ENCODE measurements around the gene ADARB2. TPM values are rescaled to one million over a fixed set of nuclear protein-coding genes. Genes with fewer than 3 reads are reported as not detected.

ADARB2 gene
- total and polyA plus RNA-seq, 2 experiments from 2014 or later, result 2.0 to 5.0 TPM

DNA sequence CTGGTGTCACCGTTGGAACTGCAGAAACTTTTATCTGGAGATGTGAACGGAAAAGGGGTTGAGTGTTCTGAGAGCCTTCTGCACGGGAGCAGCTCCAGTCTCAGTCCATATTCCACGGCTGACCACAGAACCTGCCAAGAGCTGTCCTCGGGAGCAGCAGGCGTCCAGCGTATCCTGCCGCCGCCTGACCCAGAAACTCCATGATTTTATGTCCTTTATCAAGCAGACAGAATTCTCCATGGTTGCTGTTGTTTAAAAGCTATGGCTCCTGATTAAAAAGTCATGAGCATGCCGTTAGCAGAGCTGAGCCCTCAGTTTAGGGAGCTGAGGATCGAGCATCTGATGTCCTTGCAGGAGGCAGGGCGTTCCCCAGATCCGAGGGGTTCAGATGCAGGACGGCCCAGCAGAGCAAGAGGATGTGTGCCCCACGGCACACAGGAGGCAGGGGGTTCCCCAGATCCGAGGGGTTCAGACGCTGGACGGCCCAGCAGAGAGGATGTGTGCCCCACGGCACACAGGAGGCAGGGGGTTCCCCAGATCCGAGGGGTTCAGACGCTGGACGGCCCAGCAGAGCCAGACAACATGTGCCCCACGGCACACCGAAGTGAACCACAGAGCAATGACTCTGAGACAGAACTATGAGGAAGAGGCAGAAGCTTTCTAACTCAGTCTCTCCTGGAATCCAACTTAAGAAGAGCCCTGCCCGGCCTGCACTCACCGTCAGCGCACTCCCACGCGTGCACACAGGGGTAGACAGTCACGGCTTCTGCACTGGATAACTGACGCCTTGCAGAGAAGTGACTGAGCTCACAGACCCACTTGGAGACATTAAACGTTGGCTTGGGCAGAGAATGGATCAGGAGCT lies 584.7 kb downstream of the ADARB2 start:
- no peaks in the 10 kb centered on the region for H3K27me3 ChIP-seq (ENCODE audit: insufficient read depth)
- no peaks in the 10 kb centered on the region for H3K36me3 ChIP-seq (ENCODE audit: insufficient read depth)
- Mint-ChIP-seq H3K27ac (no peak overlapping the region), H3K9me3 (peaks cover 3% of the 10 kb centered on the region; the same call in 2 of the 3 replicates), H3K27me3 (ENCODE audit: insufficient read depth, low read depth, poor library complexity) (peaks cover 11% of the 10 kb centered on the region), H3K4me3 (no peak overlapping the region), H3K36me3 (ENCODE audit: low read depth) (no peaks in the 10 kb centered on the region), H3K4me1 (peaks cover 7% of the 10 kb centered on the region; the same call in 2 of the 3 replicates)
- no peaks in the 10 kb centered on the region for H3K9me2 ChIP-seq (ENCODE audit: insufficient read depth)
- H3K4me1 ChIP-seq (ENCODE audit: insufficient read depth), result no peaks in the 10 kb centered on the region
- ATAC-seq, result no peak
- no peak overlapping the region for H2AFZ ChIP-seq
- H3F3A ChIP-seq (replicated peaks; ENCODE audit: low read depth), result no peaks in the 10 kb centered on the region
- H3K4me3 ChIP-seq, result no peak overlapping the region
- TF ChIP-seq EZH2 (IDR thresholded peaks at IDR 0.05; ENCODE audit: low read depth, unreplicated experiment), result no peak
- TF ChIP-seq NANOG (IDR thresholded peaks at IDR 0.05; ENCODE audit: borderline replicate concordance), result no peak
- TF ChIP-seq, protein P1, sequence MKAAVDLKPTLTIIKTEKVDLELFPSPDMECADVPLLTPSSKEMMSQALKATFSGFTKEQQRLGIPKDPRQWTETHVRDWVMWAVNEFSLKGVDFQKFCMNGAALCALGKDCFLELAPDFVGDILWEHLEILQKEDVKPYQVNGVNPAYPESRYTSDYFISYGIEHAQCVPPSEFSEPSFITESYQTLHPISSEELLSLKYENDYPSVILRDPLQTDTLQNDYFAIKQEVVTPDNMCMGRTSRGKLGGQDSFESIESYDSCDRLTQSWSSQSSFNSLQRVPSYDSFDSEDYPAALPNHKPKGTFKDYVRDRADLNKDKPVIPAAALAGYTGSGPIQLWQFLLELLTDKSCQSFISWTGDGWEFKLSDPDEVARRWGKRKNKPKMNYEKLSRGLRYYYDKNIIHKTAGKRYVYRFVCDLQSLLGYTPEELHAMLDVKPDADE (IDR thresholded peaks at IDR 0.05), result no peak
- no peak for TF ChIP-seq ZNF114 (CRISPR knock-in tag; IDR thresholded peaks at IDR 0.05)
- TF ChIP-seq, protein P2, sequence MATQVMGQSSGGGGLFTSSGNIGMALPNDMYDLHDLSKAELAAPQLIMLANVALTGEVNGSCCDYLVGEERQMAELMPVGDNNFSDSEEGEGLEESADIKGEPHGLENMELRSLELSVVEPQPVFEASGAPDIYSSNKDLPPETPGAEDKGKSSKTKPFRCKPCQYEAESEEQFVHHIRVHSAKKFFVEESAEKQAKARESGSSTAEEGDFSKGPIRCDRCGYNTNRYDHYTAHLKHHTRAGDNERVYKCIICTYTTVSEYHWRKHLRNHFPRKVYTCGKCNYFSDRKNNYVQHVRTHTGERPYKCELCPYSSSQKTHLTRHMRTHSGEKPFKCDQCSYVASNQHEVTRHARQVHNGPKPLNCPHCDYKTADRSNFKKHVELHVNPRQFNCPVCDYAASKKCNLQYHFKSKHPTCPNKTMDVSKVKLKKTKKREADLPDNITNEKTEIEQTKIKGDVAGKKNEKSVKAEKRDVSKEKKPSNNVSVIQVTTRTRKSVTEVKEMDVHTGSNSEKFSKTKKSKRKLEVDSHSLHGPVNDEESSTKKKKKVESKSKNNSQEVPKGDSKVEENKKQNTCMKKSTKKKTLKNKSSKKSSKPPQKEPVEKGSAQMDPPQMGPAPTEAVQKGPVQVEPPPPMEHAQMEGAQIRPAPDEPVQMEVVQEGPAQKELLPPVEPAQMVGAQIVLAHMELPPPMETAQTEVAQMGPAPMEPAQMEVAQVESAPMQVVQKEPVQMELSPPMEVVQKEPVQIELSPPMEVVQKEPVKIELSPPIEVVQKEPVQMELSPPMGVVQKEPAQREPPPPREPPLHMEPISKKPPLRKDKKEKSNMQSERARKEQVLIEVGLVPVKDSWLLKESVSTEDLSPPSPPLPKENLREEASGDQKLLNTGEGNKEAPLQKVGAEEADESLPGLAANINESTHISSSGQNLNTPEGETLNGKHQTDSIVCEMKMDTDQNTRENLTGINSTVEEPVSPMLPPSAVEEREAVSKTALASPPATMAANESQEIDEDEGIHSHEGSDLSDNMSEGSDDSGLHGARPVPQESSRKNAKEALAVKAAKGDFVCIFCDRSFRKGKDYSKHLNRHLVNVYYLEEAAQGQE (IDR thresholded peaks at IDR 0.05; ENCODE audit: unreplicated experiment), result no peak
- no peak for TF ChIP-seq JUNB (IDR thresholded peaks at IDR 0.05; ENCODE audit: unreplicated experiment)
- no peak for TF ChIP-seq STAT1 (IDR thresholded peaks at IDR 0.05; ENCODE audit: unreplicated experiment)
- TF ChIP-seq, protein P3, sequence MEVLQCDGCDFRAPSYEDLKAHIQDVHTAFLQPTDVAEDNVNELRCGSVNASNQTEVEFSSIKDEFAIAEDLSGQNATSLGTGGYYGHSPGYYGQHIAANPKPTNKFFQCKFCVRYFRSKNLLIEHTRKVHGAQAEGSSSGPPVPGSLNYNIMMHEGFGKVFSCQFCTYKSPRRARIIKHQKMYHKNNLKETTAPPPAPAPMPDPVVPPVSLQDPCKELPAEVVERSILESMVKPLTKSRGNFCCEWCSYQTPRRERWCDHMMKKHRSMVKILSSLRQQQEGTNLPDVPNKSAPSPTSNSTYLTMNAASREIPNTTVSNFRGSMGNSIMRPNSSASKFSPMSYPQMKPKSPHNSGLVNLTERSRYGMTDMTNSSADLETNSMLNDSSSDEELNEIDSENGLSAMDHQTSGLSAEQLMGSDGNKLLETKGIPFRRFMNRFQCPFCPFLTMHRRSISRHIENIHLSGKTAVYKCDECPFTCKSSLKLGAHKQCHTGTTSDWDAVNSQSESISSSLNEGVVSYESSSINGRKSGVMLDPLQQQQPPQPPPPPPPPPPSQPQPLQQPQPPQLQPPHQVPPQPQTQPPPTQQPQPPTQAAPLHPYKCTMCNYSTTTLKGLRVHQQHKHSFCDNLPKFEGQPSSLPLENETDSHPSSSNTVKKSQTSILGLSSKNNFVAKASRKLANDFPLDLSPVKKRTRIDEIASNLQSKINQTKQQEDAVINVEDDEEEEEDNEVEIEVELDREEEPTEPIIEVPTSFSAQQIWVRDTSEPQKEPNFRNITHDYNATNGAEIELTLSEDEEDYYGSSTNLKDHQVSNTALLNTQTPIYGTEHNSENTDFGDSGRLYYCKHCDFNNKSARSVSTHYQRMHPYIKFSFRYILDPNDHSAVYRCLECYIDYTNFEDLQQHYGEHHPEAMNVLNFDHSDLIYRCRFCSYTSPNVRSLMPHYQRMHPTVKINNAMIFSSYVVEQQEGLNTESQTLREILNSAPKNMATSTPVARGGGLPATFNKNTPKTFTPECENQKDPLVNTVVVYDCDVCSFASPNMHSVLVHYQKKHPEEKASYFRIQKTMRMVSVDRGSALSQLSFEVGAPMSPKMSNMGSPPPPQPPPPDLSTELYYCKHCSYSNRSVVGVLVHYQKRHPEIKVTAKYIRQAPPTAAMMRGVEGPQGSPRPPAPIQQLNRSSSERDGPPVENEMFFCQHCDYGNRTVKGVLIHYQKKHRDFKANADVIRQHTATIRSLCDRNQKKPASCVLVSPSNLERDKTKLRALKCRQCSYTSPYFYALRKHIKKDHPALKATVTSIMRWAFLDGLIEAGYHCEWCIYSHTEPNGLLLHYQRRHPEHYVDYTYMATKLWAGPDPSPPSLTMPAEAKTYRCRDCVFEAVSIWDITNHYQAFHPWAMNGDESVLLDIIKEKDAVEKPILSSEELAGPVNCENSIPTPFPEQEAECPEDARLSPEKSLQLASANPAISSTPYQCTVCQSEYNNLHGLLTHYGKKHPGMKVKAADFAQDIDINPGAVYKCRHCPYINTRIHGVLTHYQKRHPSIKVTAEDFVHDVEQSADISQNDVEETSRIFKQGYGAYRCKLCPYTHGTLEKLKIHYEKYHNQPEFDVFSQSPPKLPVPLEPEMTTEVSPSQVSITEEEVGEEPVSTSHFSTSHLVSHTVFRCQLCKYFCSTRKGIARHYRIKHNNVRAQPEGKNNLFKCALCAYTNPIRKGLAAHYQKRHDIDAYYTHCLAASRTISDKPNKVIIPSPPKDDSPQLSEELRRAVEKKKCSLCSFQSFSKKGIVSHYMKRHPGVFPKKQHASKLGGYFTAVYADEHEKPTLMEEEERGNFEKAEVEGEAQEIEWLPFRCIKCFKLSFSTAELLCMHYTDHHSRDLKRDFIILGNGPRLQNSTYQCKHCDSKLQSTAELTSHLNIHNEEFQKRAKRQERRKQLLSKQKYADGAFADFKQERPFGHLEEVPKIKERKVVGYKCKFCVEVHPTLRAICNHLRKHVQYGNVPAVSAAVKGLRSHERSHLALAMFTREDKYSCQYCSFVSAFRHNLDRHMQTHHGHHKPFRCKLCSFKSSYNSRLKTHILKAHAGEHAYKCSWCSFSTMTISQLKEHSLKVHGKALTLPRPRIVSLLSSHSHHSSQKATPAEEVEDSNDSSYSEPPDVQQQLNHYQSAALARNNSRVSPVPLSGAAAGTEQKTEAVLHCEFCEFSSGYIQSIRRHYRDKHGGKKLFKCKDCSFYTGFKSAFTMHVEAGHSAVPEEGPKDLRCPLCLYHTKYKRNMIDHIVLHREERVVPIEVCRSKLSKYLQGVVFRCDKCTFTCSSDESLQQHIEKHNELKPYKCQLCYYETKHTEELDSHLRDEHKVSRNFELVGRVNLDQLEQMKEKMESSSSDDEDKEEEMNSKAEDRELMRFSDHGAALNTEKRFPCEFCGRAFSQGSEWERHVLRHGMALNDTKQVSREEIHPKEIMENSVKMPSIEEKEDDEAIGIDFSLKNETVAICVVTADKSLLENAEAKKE (CRISPR knock-in tag; IDR thresholded peaks at IDR 0.05), result no peak
- TF ChIP-seq ZNF331 (CRISPR knock-in tag; IDR thresholded peaks at IDR 0.05; ENCODE audit: low read depth), result no peak
- TF ChIP-seq CREB1 (CRISPR knock-in tag; IDR thresholded peaks at IDR 0.05; ENCODE audit: low read depth), result no peak
- no peak for TF ChIP-seq EZH2phosphoT487 (IDR thresholded peaks at IDR 0.05; ENCODE audit: unreplicated experiment)
- TF ChIP-seq, protein P4, sequence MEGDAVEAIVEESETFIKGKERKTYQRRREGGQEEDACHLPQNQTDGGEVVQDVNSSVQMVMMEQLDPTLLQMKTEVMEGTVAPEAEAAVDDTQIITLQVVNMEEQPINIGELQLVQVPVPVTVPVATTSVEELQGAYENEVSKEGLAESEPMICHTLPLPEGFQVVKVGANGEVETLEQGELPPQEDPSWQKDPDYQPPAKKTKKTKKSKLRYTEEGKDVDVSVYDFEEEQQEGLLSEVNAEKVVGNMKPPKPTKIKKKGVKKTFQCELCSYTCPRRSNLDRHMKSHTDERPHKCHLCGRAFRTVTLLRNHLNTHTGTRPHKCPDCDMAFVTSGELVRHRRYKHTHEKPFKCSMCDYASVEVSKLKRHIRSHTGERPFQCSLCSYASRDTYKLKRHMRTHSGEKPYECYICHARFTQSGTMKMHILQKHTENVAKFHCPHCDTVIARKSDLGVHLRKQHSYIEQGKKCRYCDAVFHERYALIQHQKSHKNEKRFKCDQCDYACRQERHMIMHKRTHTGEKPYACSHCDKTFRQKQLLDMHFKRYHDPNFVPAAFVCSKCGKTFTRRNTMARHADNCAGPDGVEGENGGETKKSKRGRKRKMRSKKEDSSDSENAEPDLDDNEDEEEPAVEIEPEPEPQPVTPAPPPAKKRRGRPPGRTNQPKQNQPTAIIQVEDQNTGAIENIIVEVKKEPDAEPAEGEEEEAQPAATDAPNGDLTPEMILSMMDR (conservative IDR thresholded peaks at IDR 0.05; ENCODE audit: low read depth in 2 of 2), result no peak
- TF ChIP-seq POLR2AphosphoS5 (IDR thresholded peaks at IDR 0.05; ENCODE audit: low read depth), result no peak
- H4K20me1 ChIP-seq (replicated peaks; ENCODE audit: insufficient read depth), result no peaks in the 10 kb centered on the region
- H3K79me2 ChIP-seq (replicated peaks; ENCODE audit: insufficient read depth), result no peaks in the 10 kb centered on the region
- no peak overlapping the region for H3K4me2 ChIP-seq
- no peak overlapping the region for H3K27ac ChIP-seq (ENCODE audit: low read depth)
- DNase-seq (ENCODE audit: low spot score), result no peak
